Hematopoietic multipotent progenitor cell treated with erythropoietin and hydrocortisone succinate and interleukin-3 and kit ligand, for 8 days (in vitro differentiated cells): Measurements from ENCODE around the gene TLNRD1.

Experiments used
- DNase-seq: peaks from one replicate; pipeline ENCODE4 v3.0.0-alpha.2; 2015

TLNRD1 gene

GRCh38 chr15:81029414-81030300 is 28.9 kb downstream of the TLNRD1 start:
- DNase-seq = no peak

- DNase-seq = no peak
These were observed 29.6 kb downstream of the TLNRD1 start for GRCh38 chr15:81030301-81030750.

DNA sequence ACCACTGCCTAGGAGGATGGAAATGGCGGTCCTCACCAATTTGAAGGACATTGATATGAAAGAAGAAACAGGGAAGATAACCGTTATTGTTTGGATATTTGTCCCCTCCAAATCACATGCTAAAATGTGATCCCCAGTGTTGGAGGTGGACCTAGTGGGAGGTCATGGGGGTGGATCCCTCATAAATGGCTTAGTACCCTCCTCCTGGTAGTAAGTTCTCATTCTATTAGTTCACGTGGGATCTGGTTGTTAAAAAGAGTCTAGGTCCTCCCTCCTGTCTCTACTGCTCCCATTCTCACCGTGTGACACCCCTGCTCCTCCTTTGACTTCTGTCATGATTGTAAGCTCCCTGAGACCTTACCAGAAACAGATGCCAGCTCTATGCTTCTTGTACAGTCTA is 30.5 kb downstream of the TLNRD1 start:
- no peak for DNase-seq

DNA sequence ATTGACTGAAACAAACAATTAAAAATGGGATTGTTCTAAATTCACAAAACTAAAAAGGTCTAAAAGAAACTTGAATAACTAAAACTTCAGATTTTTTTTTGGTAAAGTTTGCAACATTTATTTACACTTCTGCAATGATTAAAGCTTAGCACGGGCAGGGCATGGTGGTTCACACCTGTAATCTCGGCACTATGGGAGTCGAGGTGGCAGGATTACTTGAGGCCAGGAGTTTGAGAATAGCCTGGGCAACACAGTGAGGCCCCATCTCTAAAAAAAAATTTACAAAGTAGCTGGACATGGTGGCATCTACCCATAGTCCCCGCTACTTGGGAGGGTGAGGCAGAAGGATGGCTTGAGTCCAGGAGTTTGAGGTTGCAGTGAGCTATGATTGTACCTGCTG is 31.6 kb downstream of the TLNRD1 start:
- DNase-seq = no peak

GRCh38 chr15:81032818-81033217 is 32.1 kb downstream of the TLNRD1 start:
- DNase-seq = no peak

DNA sequence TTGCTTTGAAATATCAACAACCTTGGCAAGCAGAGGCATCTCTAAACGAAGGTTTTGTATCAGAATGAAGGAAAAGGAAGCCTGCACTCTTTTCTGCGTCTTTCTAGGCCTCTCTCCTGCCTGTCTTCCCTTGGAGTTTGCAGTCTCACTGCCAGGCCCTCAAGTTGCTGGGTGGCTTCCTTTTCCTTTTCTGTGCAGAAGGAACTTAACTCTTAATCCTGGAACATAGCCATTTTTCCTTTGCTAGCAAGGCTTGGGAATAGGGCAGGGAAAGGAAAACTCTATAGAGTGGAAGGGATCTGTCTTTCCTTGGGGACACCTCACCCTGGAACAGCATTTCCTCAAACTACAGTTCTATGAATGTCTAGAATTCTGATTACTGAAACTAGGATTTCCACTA is 32.8 kb downstream of the TLNRD1 start:
- DNase-seq = no peak

- no peak for DNase-seq
These were observed 37.4 kb downstream of the TLNRD1 start for GRCh38 chr15:81037952-81038743.

- no peak for DNase-seq
These were observed 38.4 kb downstream of the TLNRD1 start for GRCh38 chr15:81038975-81039607.

- DNase-seq = no peak
These were observed 40.0 kb downstream of the TLNRD1 start for GRCh38 chr15:81040757-81041156.

GRCh38 chr15:81043281-81043934 is 42.7 kb downstream of the TLNRD1 start:
- no peak for DNase-seq

DNA sequence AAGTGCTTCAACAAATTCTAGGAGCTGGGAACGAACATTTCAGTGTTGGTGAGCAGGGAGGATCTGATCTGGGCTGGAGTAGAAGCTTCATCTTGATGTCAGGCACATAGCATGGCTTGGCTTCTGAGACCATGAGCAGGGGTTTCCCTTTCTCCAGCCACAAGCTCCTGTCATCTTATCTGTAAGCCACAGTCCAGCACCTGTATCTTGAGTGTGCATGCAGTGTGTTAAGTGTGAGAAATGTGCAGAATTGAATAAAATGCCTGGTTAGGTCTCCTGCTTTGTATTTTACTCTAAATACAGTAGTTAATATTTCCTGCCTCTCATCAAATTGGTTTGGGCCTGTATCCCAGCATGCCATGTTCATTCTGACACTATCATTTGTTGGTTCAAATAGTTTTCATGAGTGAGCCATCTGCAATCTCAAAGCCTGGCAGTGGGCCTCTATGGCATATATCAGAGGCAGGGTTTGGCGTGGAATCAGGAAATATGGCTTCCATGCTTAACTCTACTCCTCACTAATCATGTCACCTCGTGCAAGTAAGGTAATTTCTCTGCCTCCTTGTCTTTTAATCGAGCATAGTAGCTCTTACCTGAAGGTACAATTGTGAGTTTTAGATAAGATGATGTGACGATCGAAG is 43.3 kb downstream of the TLNRD1 start:
- no peak for DNase-seq

GRCh38 chr15:81046290-81046689 is 45.6 kb downstream of the TLNRD1 start:
- DNase-seq = no peak

DNA sequence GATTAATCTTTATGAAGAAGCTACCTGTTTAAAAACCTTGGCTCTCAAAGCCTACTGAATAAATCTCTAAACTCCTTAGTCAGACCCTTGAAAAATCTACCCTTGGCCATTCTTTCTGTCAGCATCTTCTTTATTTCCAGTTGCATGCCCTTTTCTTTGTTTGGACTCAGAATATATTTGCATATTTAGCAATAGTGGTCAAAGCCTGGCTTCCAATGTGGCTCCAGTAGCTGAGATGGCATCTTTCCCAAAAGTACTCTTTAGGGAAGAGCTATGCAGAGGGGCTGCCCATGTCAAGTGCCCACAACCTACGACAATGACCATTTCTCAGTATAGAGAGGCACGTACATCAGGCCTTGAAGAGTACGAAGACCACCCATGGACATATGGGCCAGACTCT is 47.2 kb downstream of the TLNRD1 start:
- DNase-seq = no peak

DNA sequence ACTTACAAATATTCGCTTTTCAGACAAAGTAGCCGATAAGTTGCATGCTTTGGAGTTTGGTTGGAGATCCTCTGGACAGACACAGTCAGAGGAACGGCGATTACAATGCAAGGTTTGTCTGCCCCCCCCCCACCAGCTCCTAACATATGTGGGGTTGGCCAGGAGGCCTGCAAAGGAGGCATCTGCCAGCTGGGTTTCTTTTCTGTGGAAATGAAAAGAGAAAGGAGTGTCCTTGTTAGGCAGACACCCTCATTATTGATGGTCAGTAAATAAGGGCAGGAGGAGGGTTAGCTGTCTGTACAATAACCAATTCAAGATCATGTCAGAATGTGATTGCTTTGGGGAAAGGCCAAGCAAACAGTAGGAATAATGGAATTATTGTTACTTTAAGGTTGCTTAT is 49.1 kb downstream of the TLNRD1 start:
- no peak for DNase-seq

GRCh38 chr15:81050259-81050658 is 49.5 kb downstream of the TLNRD1 start:
- DNase-seq = no peak

GRCh38 chr15:81050805-81051204 is 50.1 kb downstream of the TLNRD1 start:
- no peak for DNase-seq

- DNase-seq = peak; percentile 19
These were observed 51.3 kb downstream of the TLNRD1 start for GRCh38 chr15:81052046-81052445.

DNA sequence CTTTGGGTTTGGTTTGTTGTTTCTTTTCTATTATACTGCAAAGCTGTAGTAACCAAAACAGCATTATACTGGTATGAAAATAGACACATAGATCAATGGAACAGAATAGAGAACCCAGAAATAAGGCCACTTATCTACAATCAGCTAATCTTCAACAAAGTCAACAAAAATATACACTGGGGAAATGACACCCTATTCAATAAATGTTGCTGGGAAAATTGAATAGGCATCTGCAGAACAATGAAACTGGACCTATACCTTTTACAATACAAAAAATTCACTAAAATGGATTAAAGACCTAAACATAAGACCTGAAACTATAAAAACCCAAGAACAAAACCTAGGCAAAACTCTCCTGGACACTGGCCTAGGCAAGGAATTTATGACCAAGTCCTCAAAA is 52.9 kb downstream of the TLNRD1 start:
- no peak for DNase-seq

GRCh38 chr15:81054236-81054635 is 53.5 kb downstream of the TLNRD1 start:
- DNase-seq = no peak
